Stomach (tissue), 9 donors: ENCODE results near the gene ATP8B4. TPM values are rescaled to one million over a fixed set of nuclear protein-coding genes. Genes with fewer than 3 reads are reported as not detected.
A peak's percentile ranks its signal among the peaks of the same experiment; 100 is the strongest.

Experiments
- DNase-seq, 2 donors: peaks; one replicate each; pipeline versions ENCODE4 v3.0.0 to v3.0.0-alpha.2; 2013 to 2019
- H3K27ac ChIP-seq, 5 donors: fragments of 200-600 bp in 4 of 5; sonication (generic) in 4 of 5; one replicate each; pipeline ENCODE4 v1.5.1; 2013 to 2019; ENCODE audit warnings: mild to moderate bottlenecking in 1 of 5, moderate library complexity in 1 of 5
- H3K27me3 ChIP-seq, 3 donors: fragments of 200-600 bp; sonication (generic); one replicate each; pipeline ENCODE4 v1.5.1; 2017 to 2019; ENCODE audit warnings: mixed run types in 1 of 3
- H3K36me3 ChIP-seq, 4 donors: fragments of 200-600 bp; sonication (generic); 1 replicate in 3 of 4; 2 replicates in 1 of 4; pipeline ENCODE4 v1.5.1; 2016 to 2019
- H3K4me1 ChIP-seq, 4 donors: fragments of 200-600 bp; sonication (generic); one replicate each; pipeline ENCODE4 v1.5.1; 2016 to 2019
- H3K4me3 ChIP-seq, 4 donors: fragments of 200-600 bp; sonication (generic) in 3 of 4; one replicate each; pipeline ENCODE4 v1.5.1; 2016 to 2019; ENCODE audit warnings: mild to moderate bottlenecking in 1 of 4
- H3K9me3 ChIP-seq, 4 donors: fragments of 200-600 bp; sonication (generic); one replicate each; pipeline ENCODE4 v1.5.1; 2016 to 2019
- EP300 ChIP-seq: sonication (generic); formaldehyde crosslinking; IDR thresholded peaks from one replicate; pipeline ENCODE4 v1.6.1; 2017; ENCODE audit warnings: antibody characterized with exemption
- POLR2A ChIP-seq, 4 donors: fragments of 450-650 bp; IDR thresholded peaks; one replicate each; pipeline ENCODE4 v1.6.1; 2016; ENCODE audit warnings: antibody characterized with exemption in 4 of 4, control low read depth in 2 of 4, mild to moderate bottlenecking in 1 of 4, moderate library complexity in 1 of 4
- POLR2AphosphoS5 ChIP-seq, 3 donors: sonication (generic); formaldehyde crosslinking; IDR thresholded peaks; one replicate each; pipeline ENCODE4 v1.6.1; 2016; ENCODE audit warnings: antibody characterized with exemption in 3 of 3
- WGBS, 5 donors: extraction: QIAGEN DNeasy Blood & Tissue Kit in 3 of 5; methylation state at CpG; one replicate each; pipeline versions ENCODE4 v1.1.5 to v1.1.7; 2013 to 2018; 5-methylcytosine and 5-hydroxymethylcytosine counted together
- intact Hi-C: fragments of 100-400 bp; cut with DNase I; formaldehyde crosslinking; loops from one replicate; pipeline ENCODE4 v1.15.1; 2023; ENCODE audit warnings: low total_unique reads
- polyA plus RNA-seq, 3 donors: library from polyadenylated mRNA; stranded (reverse); fragments of 200-250 nt; gene quantifications; one replicate each; pipeline ENCODE4 v1.2.3, GENCODE V29; 2013
- total RNA-seq, 5 donors: library from RNA; depleted of rRNA; stranded (reverse); fragments of >200 nt; gene quantifications; one replicate each; pipeline versions ENCODE4 v1.1.0 to v1.2.3, GENCODE V29; 2014 to 2016
- TF ChIP-seq, protein P1 (sequence below), 7 experiments: fragments of 450-650 bp in 4 of 7; fragments of 200-600 bp in 3 of 7; sonication (generic) in 3 of 7; IDR thresholded peaks; one replicate each; pipeline ENCODE4 v1.5.1; 2016 to 2019; ENCODE audit warnings: antibody characterized with exemption in 7 of 7, control low read depth in 2 of 7, mild to moderate bottlenecking in 1 of 7
- donor health status: healthy with polysubstance abuse.
- donor health status: Bipolar disorder and iron deficiency.
- donor health status: healthy.

Gene ATP8B4
- total and polyA plus RNA-seq, 8 donors = under 0.01 to 14.3 (median 1.6) TPM

DNA sequence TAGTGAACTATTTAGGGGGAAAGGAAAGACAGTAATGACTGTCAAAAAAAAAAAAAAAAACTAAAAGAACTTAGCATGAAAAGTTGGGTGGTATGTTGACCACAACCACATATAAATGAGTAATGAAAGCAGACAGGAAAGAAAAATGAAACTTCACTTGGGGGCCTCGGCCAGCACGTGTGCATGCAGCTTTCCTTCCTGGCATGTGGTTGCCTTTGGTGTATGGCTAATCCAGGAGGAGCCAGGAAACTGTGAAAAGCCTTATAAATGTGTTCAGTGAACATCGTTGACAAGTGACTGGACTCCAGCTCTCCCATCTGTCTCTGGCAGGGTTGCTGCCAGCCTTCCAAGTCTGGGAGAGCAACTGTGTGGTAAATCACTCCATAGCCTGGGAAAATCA lies 303.1 kb downstream of the ATP8B4 start:
- peak overlapping the region in 1 of 5 donors; percentile 7 for H3K27ac ChIP-seq
- no peaks in the 10 kb centered on the region for H3K9me3 ChIP-seq
- no peak overlapping the region for H3K4me3 ChIP-seq
- no peaks in the 10 kb centered on the region for H3K27me3 ChIP-seq
- intact Hi-C loops = no loop called here
- H3K4me1 ChIP-seq = peaks cover 0 to 9% (median 3%) of the 10 kb centered on the region in 4 donors
- no peak for TF ChIP-seq POLR2AphosphoS5 (IDR thresholded peaks at IDR 0.05)
- TF ChIP-seq, protein P1, sequence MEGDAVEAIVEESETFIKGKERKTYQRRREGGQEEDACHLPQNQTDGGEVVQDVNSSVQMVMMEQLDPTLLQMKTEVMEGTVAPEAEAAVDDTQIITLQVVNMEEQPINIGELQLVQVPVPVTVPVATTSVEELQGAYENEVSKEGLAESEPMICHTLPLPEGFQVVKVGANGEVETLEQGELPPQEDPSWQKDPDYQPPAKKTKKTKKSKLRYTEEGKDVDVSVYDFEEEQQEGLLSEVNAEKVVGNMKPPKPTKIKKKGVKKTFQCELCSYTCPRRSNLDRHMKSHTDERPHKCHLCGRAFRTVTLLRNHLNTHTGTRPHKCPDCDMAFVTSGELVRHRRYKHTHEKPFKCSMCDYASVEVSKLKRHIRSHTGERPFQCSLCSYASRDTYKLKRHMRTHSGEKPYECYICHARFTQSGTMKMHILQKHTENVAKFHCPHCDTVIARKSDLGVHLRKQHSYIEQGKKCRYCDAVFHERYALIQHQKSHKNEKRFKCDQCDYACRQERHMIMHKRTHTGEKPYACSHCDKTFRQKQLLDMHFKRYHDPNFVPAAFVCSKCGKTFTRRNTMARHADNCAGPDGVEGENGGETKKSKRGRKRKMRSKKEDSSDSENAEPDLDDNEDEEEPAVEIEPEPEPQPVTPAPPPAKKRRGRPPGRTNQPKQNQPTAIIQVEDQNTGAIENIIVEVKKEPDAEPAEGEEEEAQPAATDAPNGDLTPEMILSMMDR (IDR thresholded peaks at IDR 0.05) = no peak
- TF ChIP-seq POLR2A (IDR thresholded peaks at IDR 0.05) = no peak
- TF ChIP-seq EP300 = no peak
- H3K36me3 ChIP-seq = no peaks in the 10 kb centered on the region
- 12 to 30% (median 20%) methylated on average over 3 of the region's 3 CpGs for WGBS, 5 donors
- DNase-seq = peak in 1 of 2 donors; percentile 31

DNA sequence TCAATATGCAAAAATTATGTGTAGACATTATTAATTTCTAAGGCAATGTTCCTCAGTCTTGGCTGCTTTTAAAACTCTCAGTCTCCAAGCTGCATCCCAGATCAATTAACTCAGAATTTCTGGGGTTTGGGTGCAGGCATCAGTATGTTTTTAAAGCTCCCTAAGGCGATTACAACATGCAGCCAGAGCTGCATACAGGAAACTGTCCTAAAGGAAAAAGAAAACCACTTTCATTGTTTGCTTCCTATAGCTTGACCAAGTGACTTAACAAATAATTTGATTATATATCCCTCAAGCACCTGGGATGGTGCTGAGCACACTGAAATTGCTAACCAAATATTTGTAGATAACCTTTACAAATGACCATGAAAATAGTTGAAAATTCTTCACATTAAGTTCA lies 303.5 kb downstream of the ATP8B4 start:
- Histone ChIP-seq H3K4me1 (peaks cover 0 to 13% (median 3%) of the 10 kb centered on the region in 4 donors), H3K27me3 (no peaks in the 10 kb centered on the region), H3K27ac (no peak overlapping the region), H3K9me3 (no peaks in the 10 kb centered on the region), H3K36me3 (no peaks in the 10 kb centered on the region), H3K4me3 (no peak overlapping the region)
- TF ChIP-seq POLR2A (IDR thresholded peaks at IDR 0.05) (no peak), POLR2AphosphoS5 (IDR thresholded peaks at IDR 0.05) (no peak), EP300 (no peak)
- TF ChIP-seq, protein P1 (IDR thresholded peaks at IDR 0.05) = no peak
- DNase-seq = no peak
- 26 to 56% (median 46%) methylated on average over 1 of the region's 1 CpG for WGBS, 5 donors
- intact Hi-C loops = no loop called here

DNA sequence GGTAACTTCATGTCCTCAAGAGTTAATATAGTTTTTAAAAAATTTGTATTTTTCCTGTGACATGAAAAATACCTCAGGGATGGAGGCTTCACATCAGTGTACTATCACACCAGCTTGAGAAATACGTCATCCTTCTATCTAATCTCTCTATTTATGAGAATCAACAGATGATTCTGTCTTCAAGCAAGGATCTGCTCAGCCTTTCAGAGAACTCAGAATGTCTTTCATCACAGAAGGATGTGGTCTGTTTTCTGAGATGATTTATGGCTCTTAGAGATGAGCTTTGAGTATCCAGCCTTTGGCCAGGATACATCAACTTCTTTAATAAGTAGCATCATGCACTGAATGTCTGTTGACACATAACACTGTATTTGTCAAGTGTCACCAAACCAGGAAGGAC lies 304.3 kb downstream of the ATP8B4 start:
- DNase-seq = no peak
- H3K27ac ChIP-seq = no peak overlapping the region
- no peaks in the 10 kb centered on the region for H3K9me3 ChIP-seq
- peaks cover 0 to 21% (median 4%) of the 10 kb centered on the region in 4 donors for H3K4me1 ChIP-seq
- intact Hi-C loops = no loop called here
- WGBS, 5 donors = 61 to 68% (median 64%) methylated on average over 1 of the region's 1 CpG
- H3K4me3 ChIP-seq = no peak overlapping the region
- no peaks in the 10 kb centered on the region for H3K36me3 ChIP-seq
- TF ChIP-seq EP300 = no peak
- TF ChIP-seq, protein P1 (IDR thresholded peaks at IDR 0.05) = no peak
- H3K27me3 ChIP-seq = no peaks in the 10 kb centered on the region

DNA sequence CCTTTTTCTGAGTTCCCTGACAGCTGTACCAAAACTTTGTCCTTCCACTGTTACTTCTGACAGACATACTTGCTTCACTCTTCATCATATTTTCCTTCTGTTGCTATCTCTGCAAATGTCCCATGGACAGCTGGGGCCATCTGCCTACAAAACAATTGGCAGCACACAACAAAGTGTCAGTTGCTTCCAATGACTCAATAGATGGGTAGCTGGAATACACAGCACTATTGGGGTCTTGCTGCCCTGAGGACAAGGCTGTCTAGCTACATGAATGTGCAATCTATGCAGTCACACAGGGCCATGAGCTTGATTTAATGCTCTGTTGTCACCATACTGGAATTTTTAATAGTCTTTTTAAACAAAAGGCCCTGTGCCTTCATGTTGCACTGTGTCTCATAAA lies 305.4 kb downstream of the ATP8B4 start:
- TF ChIP-seq, protein P1 (IDR thresholded peaks at IDR 0.05) = no peak
- TF ChIP-seq POLR2AphosphoS5 (IDR thresholded peaks at IDR 0.05) (peak in 1 of 3 donors; percentile 16), POLR2A (IDR thresholded peaks at IDR 0.05) (no peak), EP300 (no peak)
- DNase-seq = no peak
- Histone ChIP-seq H3K4me1 (peaks cover 0 to 25% (median 4%) of the 10 kb centered on the region in 4 donors), H3K27ac (no peak overlapping the region), H3K4me3 (no peak overlapping the region), H3K27me3 (no peaks in the 10 kb centered on the region), H3K36me3 (no peaks in the 10 kb centered on the region), H3K9me3 (no peaks in the 10 kb centered on the region)
- intact Hi-C loops = no loop called here
